Suppressor macrophage (primary cell): ENCODE results near the gene ATP5PB.
A peak's percentile ranks its signal among the peaks of the same experiment; 100 is the strongest.

Experiments used
- DNase-seq, 4 experiments: peaks; one replicate each; pipeline ENCODE4 v3.0.0-alpha.2; 2020 to 2022

The ATP5PB gene

GRCh38 chr1:111476214-111476613, 26.9 kb downstream of the ATP5PB start:
- DNase-seq, result no peak

- DNase-seq, result peak in 3 of 4 experiments; percentile 45 to 74 (median 49)
These were observed 27.6 kb downstream of the ATP5PB start for GRCh38 chr1:111476761-111477309.

GRCh38 chr1:111480674-111481073, 31.4 kb downstream of the ATP5PB start:
- peak; percentile 34 to 70 (median 58) for DNase-seq

- peak; percentile 86 to 92 (median 90) for DNase-seq
These were observed 32.3 kb downstream of the ATP5PB start for GRCh38 chr1:111481387-111482221.

- DNase-seq, result no peak
These were observed 33.9 kb downstream of the ATP5PB start for GRCh38 chr1:111483166-111483565.

GRCh38 chr1:111483876-111484275, 34.6 kb downstream of the ATP5PB start:
- DNase-seq, result peak; percentile 22 to 70 (median 58)

- no peak for DNase-seq
These were observed 35.2 kb downstream of the ATP5PB start for GRCh38 chr1:111484391-111485026.

GRCh38 chr1:111486431-111486830, 37.2 kb downstream of the ATP5PB start:
- DNase-seq, result no peak

- DNase-seq, result peak; percentile 29 to 61 (median 46)
These were observed 37.9 kb downstream of the ATP5PB start for GRCh38 chr1:111487133-111487532.

- DNase-seq, result no peak
These were observed 39.4 kb downstream of the ATP5PB start for GRCh38 chr1:111488669-111489068.

GRCh38 chr1:111489604-111490003, 40.3 kb downstream of the ATP5PB start:
- peak; percentile 80 to 90 (median 85) for DNase-seq

- DNase-seq, result no peak
These were observed 41.0 kb downstream of the ATP5PB start for GRCh38 chr1:111490220-111490619.

GRCh38 chr1:111491070-111491469, 41.8 kb downstream of the ATP5PB start:
- no peak for DNase-seq

- no peak for DNase-seq
These were observed 47.1 kb downstream of the ATP5PB start for GRCh38 chr1:111496398-111496797.

- peak in 2 of 4 experiments; percentile 59 to 65 for DNase-seq
These were observed 48.3 kb downstream of the ATP5PB start for GRCh38 chr1:111497592-111497991.

- DNase-seq, result no peak
These were observed 49.9 kb downstream of the ATP5PB start for GRCh38 chr1:111499026-111499785.

- DNase-seq, result peak in 3 of 4 experiments; percentile 26 to 61 (median 52)
These were observed 52.4 kb downstream of the ATP5PB start for GRCh38 chr1:111501645-111502044.

- DNase-seq, result peak; percentile 84 to 93 (median 88)
These were observed 54.4 kb downstream of the ATP5PB start, which contains the start of the genes ADORA3 and TMIGD3 for GRCh38 chr1:111503585-111504060. Gene ADORA3 (minus strand): TSS chr1:111503633. CDS start chr1:111503354, 279 bp downstream. Gene TMIGD3 (minus strand): TSS chr1:111503633. CDS start chr1:111503354, 279 bp downstream.

GRCh38 chr1:111504097-111504496, 54.8 kb downstream of the ATP5PB start:
- DNase-seq, result no peak

- DNase-seq, result peak; percentile 75 to 90 (median 86)
These were observed 56.4 kb downstream of the ATP5PB start for GRCh38 chr1:111505641-111506119.

- no peak for DNase-seq
These were observed 57.3 kb downstream of the ATP5PB start for GRCh38 chr1:111506561-111506960.
